ENCODE measurements around the gene ZNF532. TPM values are rescaled to one million over a fixed set of nuclear protein-coding genes. Genes with fewer than 3 reads are reported as not detected.

Gene ZNF532
- total and polyA plus RNA-seq, 2 donors = 11.6 to 11.9 TPM

GRCh38 chr18:58951986-58952702 is 87.5 kb downstream of the ZNF532 start:
- H3K4me3 ChIP-seq (ENCODE audit: low read length in 2 of 2) = no peak overlapping the region
- H3K9me3 ChIP-seq (ENCODE audit: control insufficient read depth in 2 of 2, insufficient read depth in 1 of 2, low read length in 1 of 2) = no peaks in the 10 kb centered on the region
- no peaks in the 10 kb centered on the region for H3K36me3 ChIP-seq (ENCODE audit: control insufficient read depth in 2 of 2, insufficient read depth in 2 of 2, low read length in 1 of 2)
- WGBS = 91% methylated on average over 4 of the region's 4 CpGs
- H3K27ac ChIP-seq (ENCODE audit: low read depth in 1 of 2, low read length in 1 of 2) = no peak overlapping the region
- no peaks in the 10 kb centered on the region for H3K4me1 ChIP-seq (ENCODE audit: control insufficient read depth in 2 of 2, insufficient read depth in 2 of 2, low read length in 2 of 2)
- no peaks in the 10 kb centered on the region for H3K27me3 ChIP-seq (ENCODE audit: control insufficient read depth in 2 of 2, insufficient read depth in 1 of 2, low read length in 1 of 2)
- no peak for DNase-seq (ENCODE audit: low read depth in 6 of 9, low spot score in 9 of 9)

DNA sequence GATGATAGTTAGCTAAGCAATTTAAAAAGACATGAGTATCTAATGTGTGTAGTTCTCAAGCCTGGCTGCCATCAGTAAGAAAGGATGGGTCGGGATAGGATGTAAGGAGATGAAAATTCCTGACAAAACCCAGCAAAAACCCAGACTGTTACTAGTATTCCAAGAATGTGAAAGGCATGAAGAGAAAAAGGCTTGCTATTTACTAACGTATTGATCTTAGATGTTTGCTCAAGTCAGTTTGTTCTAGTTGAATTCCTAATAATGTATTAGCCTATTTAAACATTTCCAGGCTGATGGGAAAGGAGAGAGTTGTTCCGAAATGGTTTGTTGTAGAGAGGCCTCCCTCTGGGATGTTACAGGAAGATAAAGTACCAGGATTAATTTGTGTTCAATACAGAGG is 88.2 kb downstream of the ZNF532 start:
- no peak overlapping the region for H3K4me3 ChIP-seq (ENCODE audit: low read length in 2 of 2)
- H3K36me3 ChIP-seq (ENCODE audit: control insufficient read depth in 2 of 2, insufficient read depth in 2 of 2, low read length in 1 of 2) = no peaks in the 10 kb centered on the region
- no peaks in the 10 kb centered on the region for H3K9me3 ChIP-seq (ENCODE audit: control insufficient read depth in 2 of 2, insufficient read depth in 1 of 2, low read length in 1 of 2)
- 93% methylated on average over 3 of the region's 3 CpGs for WGBS
- H3K4me1 ChIP-seq (ENCODE audit: control insufficient read depth in 2 of 2, insufficient read depth in 2 of 2, low read length in 2 of 2) = no peaks in the 10 kb centered on the region
- no peak for DNase-seq (ENCODE audit: low read depth in 6 of 9, low spot score in 9 of 9)
- H3K27ac ChIP-seq (ENCODE audit: low read depth in 1 of 2, low read length in 1 of 2) = no peak overlapping the region
- H3K27me3 ChIP-seq (ENCODE audit: control insufficient read depth in 2 of 2, insufficient read depth in 1 of 2, low read length in 1 of 2) = no peaks in the 10 kb centered on the region

- H3K4me3 ChIP-seq (ENCODE audit: low read length in 2 of 2) = no peak overlapping the region
- no peak for DNase-seq (ENCODE audit: low read depth in 6 of 9, low spot score in 9 of 9)
- no peak overlapping the region for H3K27ac ChIP-seq (ENCODE audit: low read depth in 1 of 2, low read length in 1 of 2)
- no peaks in the 10 kb centered on the region for H3K27me3 ChIP-seq (ENCODE audit: control insufficient read depth in 2 of 2, insufficient read depth in 1 of 2, low read length in 1 of 2)
- no peaks in the 10 kb centered on the region for H3K9me3 ChIP-seq (ENCODE audit: control insufficient read depth in 2 of 2, insufficient read depth in 1 of 2, low read length in 1 of 2)
- WGBS = 91% methylated on average over 3 of the region's 3 CpGs
- no peaks in the 10 kb centered on the region for H3K4me1 ChIP-seq (ENCODE audit: control insufficient read depth in 2 of 2, insufficient read depth in 2 of 2, low read length in 2 of 2)
- H3K36me3 ChIP-seq (ENCODE audit: control insufficient read depth in 2 of 2, insufficient read depth in 2 of 2, low read length in 1 of 2) = no peaks in the 10 kb centered on the region
Measured at GRCh38 chr18:58953627-58954026, 89.0 kb downstream of the ZNF532 start.

DNA sequence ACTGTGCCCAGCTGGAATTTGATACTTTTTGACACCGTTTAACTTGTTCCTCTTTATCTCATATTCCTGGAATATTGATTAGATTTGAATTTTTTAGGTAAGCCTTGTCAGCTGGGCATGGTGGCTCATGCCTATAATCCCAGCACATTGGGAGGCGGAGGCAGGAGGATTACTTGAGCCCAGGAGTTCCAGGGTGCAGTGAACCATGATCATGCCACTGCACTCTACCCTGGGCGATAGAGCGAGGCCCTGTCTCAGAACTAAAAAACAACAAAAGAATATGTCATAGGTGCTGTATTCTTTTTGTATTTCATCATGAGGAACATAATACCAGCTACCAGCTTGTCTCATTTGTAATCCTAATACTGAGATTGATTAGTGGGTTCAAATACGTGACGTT is 90.3 kb downstream of the ZNF532 start:
- Histone ChIP-seq H3K9me3 (ENCODE audit: control insufficient read depth in 2 of 2, insufficient read depth in 1 of 2, low read length in 1 of 2) (no peaks in the 10 kb centered on the region), H3K36me3 (ENCODE audit: control insufficient read depth in 2 of 2, insufficient read depth in 2 of 2, low read length in 1 of 2) (no peaks in the 10 kb centered on the region), H3K27me3 (ENCODE audit: control insufficient read depth in 2 of 2, insufficient read depth in 1 of 2, low read length in 1 of 2) (no peaks in the 10 kb centered on the region), H3K27ac (ENCODE audit: low read depth in 1 of 2, low read length in 1 of 2) (no peak overlapping the region), H3K4me1 (ENCODE audit: control insufficient read depth in 2 of 2, insufficient read depth in 2 of 2, low read length in 2 of 2) (no peaks in the 10 kb centered on the region), H3K4me3 (ENCODE audit: low read length in 2 of 2) (no peak overlapping the region)
- WGBS = 96% methylated on average over 6 of the region's 6 CpGs
- no peak for DNase-seq (ENCODE audit: low read depth in 6 of 9, low spot score in 9 of 9)

- Histone ChIP-seq H3K9me3 (ENCODE audit: control insufficient read depth in 2 of 2, insufficient read depth in 1 of 2, low read length in 1 of 2) (no peaks in the 10 kb centered on the region), H3K36me3 (ENCODE audit: control insufficient read depth in 2 of 2, insufficient read depth in 2 of 2, low read length in 1 of 2) (no peaks in the 10 kb centered on the region), H3K27ac (ENCODE audit: low read depth in 1 of 2, low read length in 1 of 2) (no peak overlapping the region), H3K4me3 (ENCODE audit: low read length in 2 of 2) (no peak overlapping the region), H3K4me1 (ENCODE audit: control insufficient read depth in 2 of 2, insufficient read depth in 2 of 2, low read length in 2 of 2) (no peaks in the 10 kb centered on the region), H3K27me3 (ENCODE audit: control insufficient read depth in 2 of 2, insufficient read depth in 1 of 2, low read length in 1 of 2) (no peaks in the 10 kb centered on the region)
- DNase-seq (ENCODE audit: low read depth in 6 of 9, low spot score in 9 of 9) = no peak
- WGBS = 100% methylated on average over 4 of the region's 4 CpGs
Measured at GRCh38 chr18:58955738-58956137, 91.1 kb downstream of the ZNF532 start.

DNA sequence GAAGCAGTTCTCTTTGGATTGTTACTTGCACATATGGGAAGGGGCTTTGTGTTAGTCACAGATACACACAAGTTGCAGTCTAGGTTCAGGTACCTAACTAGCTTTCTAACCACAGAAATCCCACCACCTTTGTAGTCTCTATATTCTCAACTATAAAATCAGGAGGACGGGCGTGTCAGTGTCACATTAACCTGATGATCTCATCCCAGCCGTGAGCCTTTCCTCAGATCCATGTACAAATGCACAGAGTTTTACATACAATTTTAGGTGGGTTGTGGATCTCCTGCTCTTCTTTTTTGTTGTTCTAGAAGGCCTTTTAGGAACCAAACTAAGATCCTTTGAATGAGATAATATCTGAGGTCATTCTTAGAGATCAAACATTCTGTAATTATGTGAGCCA is 94.0 kb downstream of the ZNF532 start:
- 96% methylated on average over 3 of the region's 3 CpGs for WGBS
- Histone ChIP-seq H3K4me1 (ENCODE audit: control insufficient read depth in 2 of 2, insufficient read depth in 2 of 2, low read length in 2 of 2) (no peaks in the 10 kb centered on the region), H3K4me3 (ENCODE audit: low read length in 2 of 2) (no peak overlapping the region), H3K27me3 (ENCODE audit: control insufficient read depth in 2 of 2, insufficient read depth in 1 of 2, low read length in 1 of 2) (no peaks in the 10 kb centered on the region), H3K27ac (ENCODE audit: low read depth in 1 of 2, low read length in 1 of 2) (no peak overlapping the region), H3K36me3 (ENCODE audit: control insufficient read depth in 2 of 2, insufficient read depth in 2 of 2, low read length in 1 of 2) (no peaks in the 10 kb centered on the region), H3K9me3 (ENCODE audit: control insufficient read depth in 2 of 2, insufficient read depth in 1 of 2, low read length in 1 of 2) (no peaks in the 10 kb centered on the region)
- no peak for DNase-seq (ENCODE audit: low read depth in 6 of 9, low spot score in 9 of 9)

- 53% methylated on average over 1 of the region's 1 CpG for WGBS
- no peaks in the 10 kb centered on the region for H3K36me3 ChIP-seq (ENCODE audit: control insufficient read depth in 2 of 2, insufficient read depth in 2 of 2, low read length in 1 of 2)
- no peaks in the 10 kb centered on the region for H3K4me1 ChIP-seq (ENCODE audit: control insufficient read depth in 2 of 2, insufficient read depth in 2 of 2, low read length in 2 of 2)
- no peaks in the 10 kb centered on the region for H3K9me3 ChIP-seq (ENCODE audit: control insufficient read depth in 2 of 2, insufficient read depth in 1 of 2, low read length in 1 of 2)
- no peak overlapping the region for H3K27ac ChIP-seq (ENCODE audit: low read depth in 1 of 2, low read length in 1 of 2)
- DNase-seq (ENCODE audit: low read depth in 6 of 9, low spot score in 9 of 9) = no peak
- H3K27me3 ChIP-seq (ENCODE audit: control insufficient read depth in 2 of 2, insufficient read depth in 1 of 2, low read length in 1 of 2) = no peaks in the 10 kb centered on the region
- no peak overlapping the region for H3K4me3 ChIP-seq (ENCODE audit: low read length in 2 of 2)
Measured at GRCh38 chr18:58960508-58960907, 95.8 kb downstream of the ZNF532 start.

GRCh38 chr18:58960946-58961722 is 96.5 kb downstream of the ZNF532 start:
- Histone ChIP-seq H3K4me3 (ENCODE audit: low read length in 2 of 2) (no peak overlapping the region), H3K9me3 (ENCODE audit: control insufficient read depth in 2 of 2, insufficient read depth in 1 of 2, low read length in 1 of 2) (no peaks in the 10 kb centered on the region), H3K36me3 (ENCODE audit: control insufficient read depth in 2 of 2, insufficient read depth in 2 of 2, low read length in 1 of 2) (no peaks in the 10 kb centered on the region), H3K4me1 (ENCODE audit: control insufficient read depth in 2 of 2, insufficient read depth in 2 of 2, low read length in 2 of 2) (no peaks in the 10 kb centered on the region), H3K27ac (ENCODE audit: low read depth in 1 of 2, low read length in 1 of 2) (no peak overlapping the region), H3K27me3 (ENCODE audit: control insufficient read depth in 2 of 2, insufficient read depth in 1 of 2, low read length in 1 of 2) (no peaks in the 10 kb centered on the region)
- 95% methylated on average over 14 of the region's 14 CpGs for WGBS
- no peak for DNase-seq (ENCODE audit: low read depth in 6 of 9, low spot score in 9 of 9)

DNA sequence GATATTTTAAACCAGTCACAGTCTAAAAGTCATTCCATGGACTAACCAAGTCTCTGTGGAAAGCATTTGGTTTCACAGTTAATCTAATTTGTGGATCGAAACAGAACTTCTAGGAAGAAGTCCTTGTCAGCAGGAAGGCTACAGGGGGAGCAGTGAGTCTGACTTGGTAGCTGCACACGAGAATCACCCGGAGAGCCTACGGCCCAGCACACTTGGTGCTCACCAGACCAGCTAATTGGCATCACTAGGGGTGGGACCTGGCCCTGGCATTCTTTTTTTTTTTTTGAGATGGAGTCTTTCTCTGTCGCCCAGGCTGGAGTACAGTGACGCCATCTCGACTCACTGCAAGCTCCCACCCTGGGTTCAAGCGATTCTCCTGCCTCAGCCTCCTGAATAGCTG is 97.7 kb downstream of the ZNF532 start:
- WGBS = 98% methylated on average over 8 of the region's 8 CpGs
- Histone ChIP-seq H3K27me3 (ENCODE audit: control insufficient read depth in 2 of 2, insufficient read depth in 1 of 2, low read length in 1 of 2) (no peaks in the 10 kb centered on the region), H3K4me1 (ENCODE audit: control insufficient read depth in 2 of 2, insufficient read depth in 2 of 2, low read length in 2 of 2) (no peaks in the 10 kb centered on the region), H3K9me3 (ENCODE audit: control insufficient read depth in 2 of 2, insufficient read depth in 1 of 2, low read length in 1 of 2) (no peaks in the 10 kb centered on the region), H3K36me3 (ENCODE audit: control insufficient read depth in 2 of 2, insufficient read depth in 2 of 2, low read length in 1 of 2) (no peaks in the 10 kb centered on the region), H3K4me3 (ENCODE audit: low read length in 2 of 2) (no peak overlapping the region), H3K27ac (ENCODE audit: low read depth in 1 of 2, low read length in 1 of 2) (no peak overlapping the region)
- no peak for DNase-seq (ENCODE audit: low read depth in 6 of 9, low spot score in 9 of 9)
